WTC11 (cell line): ENCODE results near the gene LTBP3. TPM values are rescaled to one million over a fixed set of nuclear protein-coding genes. Genes with fewer than 3 reads are reported as not detected.

Source experiments
- ATAC-seq: fragments of 200-7000 bp; cut with Tn5 transposase; 2 replicates; pipeline ENCODE4 v1.10.0; 2021; ENCODE audit warnings: mild to moderate bottlenecking, moderate library complexity
- CTCF ChIA-PET: fragments of 300-600 bp; sonication (Branson Sonifier 250); formaldehyde crosslinking; loops from one replicate; lab custom pipeline; 2021; ENCODE audit warnings: antibody characterized with exemption; lab: Charles Lee
- POLR2A ChIA-PET: fragments of 350-600 bp; sonication (Branson Sonifier 250); formaldehyde crosslinking; loops from one replicate; lab custom pipeline; 2021; ENCODE audit warnings: antibody characterized with exemption; lab: Charles Lee
- DNase-seq: peaks from one replicate; pipeline ENCODE4 v3.0.0; 2021; ENCODE audit warnings: low spot score
- H3K27ac Mint-ChIP-seq: 2 replicates; pipeline ENCODE4 v1.8.0; 2021; ENCODE audit warnings: mixed read lengths
- H3K27me3 Mint-ChIP-seq: 2 replicates; pipeline ENCODE4 v1.8.0; 2021; ENCODE audit warnings: low read depth, mild to moderate bottlenecking, moderate library complexity, mixed read lengths
- H3K36me3 Mint-ChIP-seq: 2 replicates; pipeline ENCODE4 v1.8.0; 2021; ENCODE audit warnings: mixed read lengths
- H3K4me1 Mint-ChIP-seq: 2 replicates; pipeline ENCODE4 v1.8.0; 2022; ENCODE audit warnings: mixed read lengths
- H3K4me3 Mint-ChIP-seq: 2 replicates; pipeline ENCODE4 v1.8.0; 2021; ENCODE audit warnings: mild to moderate bottlenecking, moderate library complexity, mixed read lengths
- H3K9me3 Mint-ChIP-seq: 2 replicates; pipeline ENCODE4 v1.8.0; 2021; ENCODE audit warnings: mixed read lengths
- ATF1 ChIP-seq: sonication (generic); formaldehyde crosslinking; IDR thresholded peaks from 2 replicates; pipeline ENCODE4 v1.8.1; 2023; ENCODE audit warnings: mild to moderate bottlenecking, moderate library complexity, missing genetic modification reagents
- ELF4 ChIP-seq: sonication (generic); formaldehyde crosslinking; IDR thresholded peaks from 2 replicates; pipeline ENCODE4 v1.8.1; 2022; ENCODE audit warnings: low read depth, mild to moderate bottlenecking, moderate library complexity, missing genetic modification reagents
- ESRRA ChIP-seq: sonication (generic); formaldehyde crosslinking; IDR thresholded peaks from 2 replicates; pipeline ENCODE4 v1.8.1; 2022; ENCODE audit warnings: mild to moderate bottlenecking, missing genetic modification reagents, borderline replicate concordance
- ETV6 ChIP-seq: sonication (generic); formaldehyde crosslinking; IDR thresholded peaks from 2 replicates; pipeline ENCODE4 v1.8.1; 2022; ENCODE audit warnings: mild to moderate bottlenecking, missing genetic modification reagents
- FOXJ3 ChIP-seq: sonication (generic); formaldehyde crosslinking; IDR thresholded peaks from 2 replicates; pipeline ENCODE4 v1.9.0; 2021; ENCODE audit warnings: missing genetic modification reagents, mild to moderate bottlenecking, borderline replicate concordance
- FOXK1 ChIP-seq: sonication (generic); formaldehyde crosslinking; IDR thresholded peaks from 2 replicates; pipeline ENCODE4 v1.8.0; 2022; ENCODE audit warnings: mild to moderate bottlenecking, moderate library complexity, missing genetic modification reagents
- GRHL2 ChIP-seq: fragments of 250-450 bp; sonication (Bioruptor Pico); IDR thresholded peaks from 2 replicates; pipeline ENCODE4 v1.8.0; 2022; ENCODE audit warnings: mild to moderate bottlenecking, moderate library complexity; ENCODE audit not compliant: insufficient replicate concordance, severe bottlenecking
- IRF2 ChIP-seq: sonication (generic); formaldehyde crosslinking; IDR thresholded peaks from 2 replicates; pipeline ENCODE4 v1.8.0; 2022; ENCODE audit warnings: low read depth, missing genetic modification reagents, borderline replicate concordance
- JUN ChIP-seq: sonication (generic); formaldehyde crosslinking; IDR thresholded peaks from 2 replicates; pipeline ENCODE4 v1.8.0; 2023; ENCODE audit warnings: mild to moderate bottlenecking, missing genetic modification reagents
- KAT7 ChIP-seq: sonication (generic); formaldehyde crosslinking; IDR thresholded peaks from 2 replicates; pipeline ENCODE4 v1.8.1; 2023; ENCODE audit warnings: missing genetic modification reagents, mild to moderate bottlenecking, borderline replicate concordance
- MYBL2 ChIP-seq: sonication (generic); formaldehyde crosslinking; IDR thresholded peaks from 2 replicates; pipeline ENCODE4 v1.8.1; 2023; ENCODE audit warnings: mild to moderate bottlenecking, moderate library complexity, missing genetic modification reagents
- SMAD3 ChIP-seq: sonication (generic); formaldehyde crosslinking; IDR thresholded peaks from 2 replicates; pipeline ENCODE4 v1.8.0; 2022; ENCODE audit warnings: missing genetic modification reagents, mild to moderate bottlenecking, borderline replicate concordance
- TCF7 ChIP-seq: sonication (generic); formaldehyde crosslinking; IDR thresholded peaks from 2 replicates; pipeline ENCODE4 v1.8.0; 2022; ENCODE audit warnings: mild to moderate bottlenecking, low read depth, missing genetic modification reagents, moderate library complexity
- ZNF317 ChIP-seq: sonication (generic); formaldehyde crosslinking; IDR thresholded peaks from 2 replicates; pipeline ENCODE4 v1.8.1; 2023; ENCODE audit warnings: low read depth, mild to moderate bottlenecking, moderate library complexity, missing genetic modification reagents, borderline replicate concordance
- ZNF416 ChIP-seq: fragments of 250-450 bp; sonication (Bioruptor Pico); IDR thresholded peaks from 2 replicates; pipeline ENCODE4 v1.9.0; 2021; ENCODE audit warnings: mild to moderate bottlenecking, inconsistent platforms
- total RNA-seq: library from RNA; stranded (reverse); gene quantifications from 3 replicates; pipeline ENCODE4 v1.2.3, GENCODE V29; 2021
- TF ChIP-seq, protein P1 (sequence below): sonication (generic); formaldehyde crosslinking; IDR thresholded peaks from 2 replicates; pipeline ENCODE4 v1.8.0; 2022; ENCODE audit warnings: mild to moderate bottlenecking, missing genetic modification reagents
- TF ChIP-seq, protein P2 (sequence below): sonication (generic); formaldehyde crosslinking; IDR thresholded peaks from 2 replicates; pipeline ENCODE4 v1.8.0; 2023; ENCODE audit warnings: missing genetic modification reagents
- TF ChIP-seq, protein P3 (sequence below): sonication (generic); formaldehyde crosslinking; IDR thresholded peaks from 2 replicates; pipeline ENCODE4 v1.8.0; 2022; ENCODE audit warnings: mild to moderate bottlenecking, missing genetic modification reagents
- TF ChIP-seq, protein P4 (sequence below): sonication (generic); formaldehyde crosslinking; IDR thresholded peaks from 2 replicates; pipeline ENCODE4 v1.8.1; 2022; ENCODE audit warnings: mild to moderate bottlenecking, missing genetic modification reagents, moderate library complexity, borderline replicate concordance
- TF ChIP-seq, protein P5 (sequence below): sonication (generic); formaldehyde crosslinking; IDR thresholded peaks from 2 replicates; pipeline ENCODE4 v1.8.1; 2022; ENCODE audit warnings: missing genetic modification reagents, borderline replicate concordance
- TF ChIP-seq, protein P6 (sequence below): fragments of 250-450 bp; sonication (Bioruptor Pico); IDR thresholded peaks from 2 replicates; pipeline ENCODE4 v1.9.0; 2021; ENCODE audit warnings: mild to moderate bottlenecking
- TF ChIP-seq, protein P7 (sequence below): sonication (generic); formaldehyde crosslinking; IDR thresholded peaks from 2 replicates; pipeline ENCODE4 v1.8.1; 2023; ENCODE audit warnings: mild to moderate bottlenecking, missing genetic modification reagents

The LTBP3 gene
- total RNA-seq, 1 experiment from 2014 or later = 20.7 TPM

DNA sequence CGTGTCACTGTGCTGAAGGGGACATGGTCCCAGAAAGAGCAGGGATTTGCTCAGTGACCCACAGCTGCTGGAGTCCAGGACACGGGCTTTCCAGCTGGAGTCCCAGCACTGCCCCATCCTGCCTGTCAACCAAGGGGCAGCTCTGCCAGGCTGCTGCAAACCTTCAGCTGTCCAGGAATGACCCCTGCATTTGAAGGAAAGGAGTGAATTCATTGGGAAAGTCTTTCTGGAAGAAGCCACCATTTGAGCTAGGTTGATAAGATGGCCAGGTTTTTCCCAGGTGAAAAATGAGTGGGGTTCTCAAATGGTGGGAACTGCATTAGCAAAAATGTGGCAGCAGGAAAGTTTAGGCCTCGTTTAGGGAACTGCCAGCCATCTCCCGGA lies 28.1 kb upstream of the LTBP3 start:
- Mint-ChIP-seq H3K4me1 (peaks cover 28% of the 10 kb centered on the region), H3K36me3 (no peaks in the 10 kb centered on the region), H3K9me3 (no peaks in the 10 kb centered on the region), H3K27ac (peak overlapping the region; percentile 25; the same call in 1 of the 2 replicates), H3K4me3 (peak overlapping the region; percentile 29), H3K27me3 (peaks cover 80% of the 10 kb centered on the region)
- TF ChIP-seq KAT7 (no peak), FOXJ3 (CRISPR knock-in tag) (no peak), MYBL2 (CRISPR knock-in tag) (no peak), ESRRA (CRISPR knock-in tag) (no peak), SMAD3 (CRISPR knock-in tag) (no peak), ELF4 (no peak), ZNF317 (CRISPR knock-in tag) (no peak), ETV6 (no peak), IRF2 (CRISPR knock-in tag) (no peak), ZNF416 (CRISPR knock-in tag) (no peak), FOXK1 (no peak), TCF7 (CRISPR knock-in tag) (no peak), ATF1 (CRISPR knock-in tag) (no peak)
- TF ChIP-seq, protein P1, sequence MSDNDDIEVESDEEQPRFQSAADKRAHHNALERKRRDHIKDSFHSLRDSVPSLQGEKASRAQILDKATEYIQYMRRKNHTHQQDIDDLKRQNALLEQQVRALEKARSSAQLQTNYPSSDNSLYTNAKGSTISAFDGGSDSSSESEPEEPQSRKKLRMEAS (CRISPR knock-in tag) = no peak
- TF ChIP-seq, protein P2, sequence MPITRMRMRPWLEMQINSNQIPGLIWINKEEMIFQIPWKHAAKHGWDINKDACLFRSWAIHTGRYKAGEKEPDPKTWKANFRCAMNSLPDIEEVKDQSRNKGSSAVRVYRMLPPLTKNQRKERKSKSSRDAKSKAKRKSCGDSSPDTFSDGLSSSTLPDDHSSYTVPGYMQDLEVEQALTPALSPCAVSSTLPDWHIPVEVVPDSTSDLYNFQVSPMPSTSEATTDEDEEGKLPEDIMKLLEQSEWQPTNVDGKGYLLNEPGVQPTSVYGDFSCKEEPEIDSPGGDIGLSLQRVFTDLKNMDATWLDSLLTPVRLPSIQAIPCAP (CRISPR knock-in tag) = no peak
- TF ChIP-seq, protein P3, sequence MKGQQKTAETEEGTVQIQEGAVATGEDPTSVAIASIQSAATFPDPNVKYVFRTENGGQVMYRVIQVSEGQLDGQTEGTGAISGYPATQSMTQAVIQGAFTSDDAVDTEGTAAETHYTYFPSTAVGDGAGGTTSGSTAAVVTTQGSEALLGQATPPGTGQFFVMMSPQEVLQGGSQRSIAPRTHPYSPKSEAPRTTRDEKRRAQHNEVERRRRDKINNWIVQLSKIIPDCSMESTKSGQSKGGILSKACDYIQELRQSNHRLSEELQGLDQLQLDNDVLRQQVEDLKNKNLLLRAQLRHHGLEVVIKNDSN (CRISPR knock-in tag) = no peak
- TF ChIP-seq, protein P4, sequence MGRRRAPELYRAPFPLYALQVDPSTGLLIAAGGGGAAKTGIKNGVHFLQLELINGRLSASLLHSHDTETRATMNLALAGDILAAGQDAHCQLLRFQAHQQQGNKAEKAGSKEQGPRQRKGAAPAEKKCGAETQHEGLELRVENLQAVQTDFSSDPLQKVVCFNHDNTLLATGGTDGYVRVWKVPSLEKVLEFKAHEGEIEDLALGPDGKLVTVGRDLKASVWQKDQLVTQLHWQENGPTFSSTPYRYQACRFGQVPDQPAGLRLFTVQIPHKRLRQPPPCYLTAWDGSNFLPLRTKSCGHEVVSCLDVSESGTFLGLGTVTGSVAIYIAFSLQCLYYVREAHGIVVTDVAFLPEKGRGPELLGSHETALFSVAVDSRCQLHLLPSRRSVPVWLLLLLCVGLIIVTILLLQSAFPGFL = no peak
- TF ChIP-seq, protein P5, sequence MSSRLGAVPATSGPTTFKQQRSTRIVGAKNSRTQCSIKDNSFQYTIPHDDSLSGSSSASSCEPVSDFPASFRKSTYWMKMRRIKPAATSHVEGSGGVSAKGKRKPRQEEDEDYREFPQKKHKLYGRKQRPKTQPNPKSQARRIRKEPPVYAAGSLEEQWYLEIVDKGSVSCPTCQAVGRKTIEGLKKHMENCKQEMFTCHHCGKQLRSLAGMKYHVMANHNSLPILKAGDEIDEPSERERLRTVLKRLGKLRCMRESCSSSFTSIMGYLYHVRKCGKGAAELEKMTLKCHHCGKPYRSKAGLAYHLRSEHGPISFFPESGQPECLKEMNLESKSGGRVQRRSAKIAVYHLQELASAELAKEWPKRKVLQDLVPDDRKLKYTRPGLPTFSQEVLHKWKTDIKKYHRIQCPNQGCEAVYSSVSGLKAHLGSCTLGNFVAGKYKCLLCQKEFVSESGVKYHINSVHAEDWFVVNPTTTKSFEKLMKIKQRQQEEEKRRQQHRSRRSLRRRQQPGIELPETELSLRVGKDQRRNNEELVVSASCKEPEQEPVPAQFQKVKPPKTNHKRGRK (CRISPR knock-in tag) = no peak
- POLR2A ChIA-PET = interaction anchor here (1.2 to 1.7 kb wide), 5 partner anchors 11 to 33 kb away, joined by 3 to 6 read pairs (median 3); partner anchors contain the start of genes EHBP1L1, FAM89B and ZNRD2
- no peak for DNase-seq
- CTCF ChIA-PET = interaction anchor here (0.7 to 13.8 kb wide), 11 partner anchors 7 to 195 kb away, joined by 3 to 311 read pairs (median 6); partner anchors contain the start of genes FAM89B, MAP3K11, PCNX3 and SIPA1
- ATAC-seq = no peak

DNA sequence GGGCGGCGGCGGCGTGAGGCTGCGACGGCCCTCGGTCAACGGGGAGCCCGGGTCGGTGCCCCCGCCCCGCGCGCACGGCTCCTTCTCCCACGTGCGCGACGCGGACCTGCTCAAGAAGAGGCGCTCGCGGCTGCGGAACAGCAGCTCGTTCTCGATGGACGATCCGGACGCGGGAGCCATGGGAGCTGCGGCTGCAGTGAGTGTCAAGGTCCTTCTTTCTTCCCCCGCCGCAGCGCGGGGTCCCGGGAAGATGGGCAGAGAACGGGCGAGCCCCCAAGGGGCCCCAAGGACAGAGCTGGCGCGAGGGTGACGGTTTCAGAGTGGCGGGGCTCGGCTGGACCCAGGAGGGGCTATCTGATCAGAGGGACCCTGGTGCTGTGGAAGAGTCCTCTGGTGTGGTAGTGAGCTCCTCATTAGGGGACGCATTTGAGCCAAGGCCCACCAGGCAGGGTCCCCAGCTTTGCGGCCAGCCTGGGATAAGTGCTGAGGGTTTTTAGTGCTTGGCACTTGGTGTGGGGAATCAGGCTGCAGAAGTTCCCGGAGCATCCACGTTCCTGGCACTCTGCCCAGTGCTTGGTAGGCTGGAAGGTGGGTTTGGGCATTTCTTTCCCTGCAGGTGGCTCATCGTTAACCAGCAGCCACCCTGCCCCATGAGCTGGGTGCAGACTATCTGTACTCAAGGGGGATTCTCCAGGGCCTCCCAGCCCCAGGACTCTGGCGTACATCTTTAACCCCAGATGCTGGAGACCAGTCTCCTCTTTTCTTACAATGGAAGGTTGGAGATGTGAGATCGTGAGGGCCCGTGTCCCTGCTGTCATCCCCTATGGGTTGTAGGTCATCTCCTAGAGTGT lies 27.5 kb upstream of the LTBP3 start:
- Mint-ChIP-seq H3K9me3 (no peaks in the 10 kb centered on the region), H3K4me1 (peaks cover 26% of the 10 kb centered on the region), H3K36me3 (no peaks in the 10 kb centered on the region), H3K27me3 (peaks cover 75% of the 10 kb centered on the region), H3K27ac (0 out of 2 replicates have a peak overlapping the region, but pooled peaks have one; percentile 25), H3K4me3 (peak overlapping the region; percentile 29)
- ChIA-PET CTCF (interaction anchor here (0.5 to 13.8 kb wide), 14 partner anchors 8 to 511 kb away, joined by 3 to 311 read pairs (median 4); partner anchors contain the start of genes EHBP1L1, FAM89B, MAP3K11 and PCNX3), POLR2A (interaction anchor here (0.6 to 1.7 kb wide), 7 partner anchors 10 to 32 kb away, joined by 3 to 6 read pairs (median 3); partner anchors contain the start of genes EHBP1L1, FAM89B and ZNRD2)
- DNase-seq = no peak
- no peak for ATAC-seq
- no peak for TF ChIP-seq JUN (CRISPR knock-in tag)
- TF ChIP-seq GRHL2 (CRISPR knock-in tag) = no peak
- TF ChIP-seq, protein P3 (CRISPR knock-in tag) = no peak
- TF ChIP-seq, protein P6, sequence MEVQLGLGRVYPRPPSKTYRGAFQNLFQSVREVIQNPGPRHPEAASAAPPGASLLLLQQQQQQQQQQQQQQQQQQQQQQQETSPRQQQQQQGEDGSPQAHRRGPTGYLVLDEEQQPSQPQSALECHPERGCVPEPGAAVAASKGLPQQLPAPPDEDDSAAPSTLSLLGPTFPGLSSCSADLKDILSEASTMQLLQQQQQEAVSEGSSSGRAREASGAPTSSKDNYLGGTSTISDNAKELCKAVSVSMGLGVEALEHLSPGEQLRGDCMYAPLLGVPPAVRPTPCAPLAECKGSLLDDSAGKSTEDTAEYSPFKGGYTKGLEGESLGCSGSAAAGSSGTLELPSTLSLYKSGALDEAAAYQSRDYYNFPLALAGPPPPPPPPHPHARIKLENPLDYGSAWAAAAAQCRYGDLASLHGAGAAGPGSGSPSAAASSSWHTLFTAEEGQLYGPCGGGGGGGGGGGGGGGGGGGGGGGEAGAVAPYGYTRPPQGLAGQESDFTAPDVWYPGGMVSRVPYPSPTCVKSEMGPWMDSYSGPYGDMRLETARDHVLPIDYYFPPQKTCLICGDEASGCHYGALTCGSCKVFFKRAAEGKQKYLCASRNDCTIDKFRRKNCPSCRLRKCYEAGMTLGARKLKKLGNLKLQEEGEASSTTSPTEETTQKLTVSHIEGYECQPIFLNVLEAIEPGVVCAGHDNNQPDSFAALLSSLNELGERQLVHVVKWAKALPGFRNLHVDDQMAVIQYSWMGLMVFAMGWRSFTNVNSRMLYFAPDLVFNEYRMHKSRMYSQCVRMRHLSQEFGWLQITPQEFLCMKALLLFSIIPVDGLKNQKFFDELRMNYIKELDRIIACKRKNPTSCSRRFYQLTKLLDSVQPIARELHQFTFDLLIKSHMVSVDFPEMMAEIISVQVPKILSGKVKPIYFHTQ (CRISPR knock-in tag) = no peak
- TF ChIP-seq, protein P7, sequence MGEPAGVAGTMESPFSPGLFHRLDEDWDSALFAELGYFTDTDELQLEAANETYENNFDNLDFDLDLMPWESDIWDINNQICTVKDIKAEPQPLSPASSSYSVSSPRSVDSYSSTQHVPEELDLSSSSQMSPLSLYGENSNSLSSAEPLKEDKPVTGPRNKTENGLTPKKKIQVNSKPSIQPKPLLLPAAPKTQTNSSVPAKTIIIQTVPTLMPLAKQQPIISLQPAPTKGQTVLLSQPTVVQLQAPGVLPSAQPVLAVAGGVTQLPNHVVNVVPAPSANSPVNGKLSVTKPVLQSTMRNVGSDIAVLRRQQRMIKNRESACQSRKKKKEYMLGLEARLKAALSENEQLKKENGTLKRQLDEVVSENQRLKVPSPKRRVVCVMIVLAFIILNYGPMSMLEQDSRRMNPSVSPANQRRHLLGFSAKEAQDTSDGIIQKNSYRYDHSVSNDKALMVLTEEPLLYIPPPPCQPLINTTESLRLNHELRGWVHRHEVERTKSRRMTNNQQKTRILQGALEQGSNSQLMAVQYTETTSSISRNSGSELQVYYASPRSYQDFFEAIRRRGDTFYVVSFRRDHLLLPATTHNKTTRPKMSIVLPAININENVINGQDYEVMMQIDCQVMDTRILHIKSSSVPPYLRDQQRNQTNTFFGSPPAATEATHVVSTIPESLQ (CRISPR knock-in tag) = no peak
- no peak for TF ChIP-seq ZNF317 (CRISPR knock-in tag)
- no peak for TF ChIP-seq KAT7
- TF ChIP-seq ESRRA (CRISPR knock-in tag) = no peak
